Measurements from ENCODE around the gene FAM167B. TPM values are rescaled to one million over a fixed set of nuclear protein-coding genes. Genes with fewer than 3 reads are reported as not detected.

FAM167B gene
- total and polyA plus RNA-seq, 4 donors, result 0.47 to 9.2 (median 3.8) TPM

GRCh38 chr1:32239337-32239736, 7.7 kb upstream of the FAM167B start:
- Histone ChIP-seq H3K4me3 (ENCODE audit: low read depth in 1 of 3, low read length in 3 of 3) (no peak overlapping the region), H3K9ac (ENCODE audit: low read depth in 1 of 2, low read length in 2 of 2) (no peak overlapping the region)

DNA sequence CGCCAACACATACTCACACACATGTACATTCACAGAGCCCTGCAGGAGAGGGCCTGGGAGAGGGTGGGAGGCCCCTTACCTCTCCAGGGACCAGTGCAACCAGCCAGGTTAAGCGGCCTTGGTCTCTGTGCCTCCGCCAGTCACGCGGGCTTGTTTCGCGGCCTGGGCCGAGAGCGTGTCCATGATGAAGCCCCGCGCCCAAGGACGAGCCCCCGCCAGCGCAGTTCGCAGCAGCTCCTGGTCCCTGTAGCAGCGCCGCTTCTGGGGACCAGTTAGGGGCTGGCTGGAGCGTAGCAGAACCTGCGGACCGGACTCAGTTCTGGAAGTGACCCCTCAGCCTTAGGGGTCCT, 7.3 kb upstream of the FAM167B start:
- H3K27me3 ChIP-seq (ENCODE audit: control insufficient read depth in 4 of 4, insufficient read depth in 4 of 4, low read length in 3 of 4), result no peaks in the 10 kb centered on the region
- H3K9me3 ChIP-seq (ENCODE audit: control insufficient read depth in 4 of 4, low read length in 3 of 4), result no peaks in the 10 kb centered on the region
- no peak for TF ChIP-seq GABPA (IDR thresholded peaks at IDR 0.05 in 1 of 2, conservative IDR thresholded peaks at IDR 0.05 in 1 of 2)
- H3K9ac ChIP-seq (ENCODE audit: low read depth in 1 of 2, low read length in 2 of 2), result no peak overlapping the region
- 81% methylated on average over 20 of the region's 20 CpGs for WGBS
- H3K27ac ChIP-seq (ENCODE audit: low read depth in 1 of 2, low read length in 2 of 2), result peak overlapping the region in 1 of 2 donors; percentile 41
- peaks cover 0 to 2% (median 0%) of the 10 kb centered on the region in 4 donors for H3K36me3 ChIP-seq (ENCODE audit: control insufficient read depth in 4 of 4, insufficient read depth in 3 of 4, low read depth in 1 of 4, low read length in 3 of 4)
- no peak for DNase-seq (ENCODE audit: low spot score)
- no peak overlapping the region for H3K4me3 ChIP-seq (ENCODE audit: low read depth in 1 of 3, low read length in 3 of 3)
- H3K4me1 ChIP-seq (ENCODE audit: control insufficient read depth in 4 of 4, insufficient read depth in 4 of 4, low read length in 3 of 4), result peaks cover 4 to 15% (median 11%) of the 10 kb centered on the region in 4 donors

More at GRCh38 chr1:32239337-32239736, 7.7 kb upstream of the FAM167B start:
- no peaks in the 10 kb centered on the region for H3K27me3 ChIP-seq (ENCODE audit: control insufficient read depth in 4 of 4, insufficient read depth in 4 of 4, low read length in 3 of 4)
- no peak for DNase-seq (ENCODE audit: low spot score)
- H3K4me1 ChIP-seq (ENCODE audit: control insufficient read depth in 4 of 4, insufficient read depth in 4 of 4, low read length in 3 of 4), result peaks cover 4 to 15% (median 11%) of the 10 kb centered on the region in 4 donors
- no peaks in the 10 kb centered on the region for H3K9me3 ChIP-seq (ENCODE audit: control insufficient read depth in 4 of 4, low read length in 3 of 4)
- WGBS, result 75% methylated on average over 4 of the region's 4 CpGs
- no peak overlapping the region for H3K27ac ChIP-seq (ENCODE audit: low read depth in 1 of 2, low read length in 2 of 2)
- TF ChIP-seq GABPA (IDR thresholded peaks at IDR 0.05 in 1 of 2, conservative IDR thresholded peaks at IDR 0.05 in 1 of 2) (no peak), YY1 (IDR thresholded peaks at IDR 0.05) (no peak)
- H3K36me3 ChIP-seq (ENCODE audit: control insufficient read depth in 4 of 4, insufficient read depth in 3 of 4, low read depth in 1 of 4, low read length in 3 of 4), result peaks cover 0 to 6% (median 0%) of the 10 kb centered on the region in 4 donors

DNA sequence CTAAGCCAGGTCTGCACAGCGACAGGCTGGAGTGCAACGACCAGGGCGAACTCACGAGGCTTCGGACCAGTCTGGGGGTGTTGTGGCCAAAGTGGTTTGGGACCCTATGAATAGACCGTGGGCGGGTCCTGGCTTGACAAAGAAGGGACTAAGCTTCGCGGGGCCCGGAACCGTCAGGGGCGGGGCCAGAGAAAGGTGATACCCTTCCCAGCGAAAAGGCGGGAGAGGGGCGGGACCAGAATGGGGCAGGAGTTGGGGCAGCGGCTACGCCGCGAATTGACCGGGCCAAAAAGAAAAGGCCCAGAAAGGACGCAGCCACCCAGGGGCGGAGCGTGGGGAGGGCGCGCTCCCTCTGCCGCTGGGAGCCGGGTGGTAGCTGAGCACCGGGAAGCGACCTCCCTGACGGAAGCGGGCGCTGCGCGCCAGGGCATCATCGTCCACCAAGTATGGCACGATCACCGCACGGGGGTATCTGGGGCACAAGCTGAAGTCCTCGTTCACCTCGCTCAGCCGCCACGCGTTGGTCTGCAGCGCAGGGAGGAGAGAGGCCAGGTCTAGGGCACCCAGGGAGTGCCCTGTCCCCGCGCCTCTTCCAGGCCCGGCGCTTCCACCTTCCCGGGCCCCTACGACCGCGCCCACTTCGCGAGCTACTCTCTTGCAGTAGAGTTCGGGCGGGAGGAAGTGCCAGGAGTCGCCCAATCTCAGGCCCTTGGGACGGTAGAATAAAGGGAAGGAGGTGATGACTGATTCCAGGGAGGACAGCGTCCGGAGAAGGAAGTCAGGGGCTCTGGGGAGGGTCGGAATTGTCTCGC, 6.7 kb upstream of the FAM167B start:
- no peaks in the 10 kb centered on the region for H3K9me3 ChIP-seq (ENCODE audit: control insufficient read depth in 4 of 4, low read length in 3 of 4)
- 5% methylated on average over 62 of the region's 62 CpGs for WGBS
- H3K27ac ChIP-seq (ENCODE audit: low read depth in 1 of 2, low read length in 2 of 2), result peak overlapping the region; percentile 40 to 67
- peak; percentile 64 for DNase-seq (ENCODE audit: low spot score)
- H3K4me3 ChIP-seq (ENCODE audit: low read depth in 1 of 3, low read length in 3 of 3), result peak overlapping the region; percentile 38 to 61 (median 59)
- H3K9ac ChIP-seq (ENCODE audit: low read depth in 1 of 2, low read length in 2 of 2), result peak overlapping the region; percentile 3 to 21
- no peaks in the 10 kb centered on the region for H3K36me3 ChIP-seq (ENCODE audit: control insufficient read depth in 4 of 4, insufficient read depth in 3 of 4, low read depth in 1 of 4, low read length in 3 of 4)
- peaks cover 4 to 15% (median 11%) of the 10 kb centered on the region in 4 donors for H3K4me1 ChIP-seq (ENCODE audit: control insufficient read depth in 4 of 4, insufficient read depth in 4 of 4, low read length in 3 of 4)
- H3K27me3 ChIP-seq (ENCODE audit: control insufficient read depth in 4 of 4, insufficient read depth in 4 of 4, low read length in 3 of 4), result no peaks in the 10 kb centered on the region
- TF ChIP-seq EGR1 (IDR thresholded peaks at IDR 0.05; ENCODE audit: low read depth in 2 of 2) (no peak), NR2F2 (IDR thresholded peaks at IDR 0.05) (no peak), FOXA1 (IDR thresholded peaks at IDR 0.05) (no peak), SP1 (IDR thresholded peaks at IDR 0.05) (peak; percentile 31), TAF1 (conservative IDR thresholded peaks at IDR 0.05) (no peak), RXRA (IDR thresholded peaks at IDR 0.05) (no peak), RAD21 (IDR thresholded peaks at IDR 0.05) (peak; percentile 42 to 54), GABPA (IDR thresholded peaks at IDR 0.05 in 1 of 2, conservative IDR thresholded peaks at IDR 0.05 in 1 of 2) (no peak), FOXA2 (IDR thresholded peaks at IDR 0.05) (no peak), YY1 (IDR thresholded peaks at IDR 0.05) (peak; percentile 40), ZBTB33 (IDR thresholded peaks at IDR 0.05) (no peak)
- TF ChIP-seq, protein P1, sequence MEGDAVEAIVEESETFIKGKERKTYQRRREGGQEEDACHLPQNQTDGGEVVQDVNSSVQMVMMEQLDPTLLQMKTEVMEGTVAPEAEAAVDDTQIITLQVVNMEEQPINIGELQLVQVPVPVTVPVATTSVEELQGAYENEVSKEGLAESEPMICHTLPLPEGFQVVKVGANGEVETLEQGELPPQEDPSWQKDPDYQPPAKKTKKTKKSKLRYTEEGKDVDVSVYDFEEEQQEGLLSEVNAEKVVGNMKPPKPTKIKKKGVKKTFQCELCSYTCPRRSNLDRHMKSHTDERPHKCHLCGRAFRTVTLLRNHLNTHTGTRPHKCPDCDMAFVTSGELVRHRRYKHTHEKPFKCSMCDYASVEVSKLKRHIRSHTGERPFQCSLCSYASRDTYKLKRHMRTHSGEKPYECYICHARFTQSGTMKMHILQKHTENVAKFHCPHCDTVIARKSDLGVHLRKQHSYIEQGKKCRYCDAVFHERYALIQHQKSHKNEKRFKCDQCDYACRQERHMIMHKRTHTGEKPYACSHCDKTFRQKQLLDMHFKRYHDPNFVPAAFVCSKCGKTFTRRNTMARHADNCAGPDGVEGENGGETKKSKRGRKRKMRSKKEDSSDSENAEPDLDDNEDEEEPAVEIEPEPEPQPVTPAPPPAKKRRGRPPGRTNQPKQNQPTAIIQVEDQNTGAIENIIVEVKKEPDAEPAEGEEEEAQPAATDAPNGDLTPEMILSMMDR (IDR thresholded peaks at IDR 0.05; ENCODE audit: low read depth, low read length, missing input control), result peak; percentile 17
- TF ChIP-seq, protein P2, sequence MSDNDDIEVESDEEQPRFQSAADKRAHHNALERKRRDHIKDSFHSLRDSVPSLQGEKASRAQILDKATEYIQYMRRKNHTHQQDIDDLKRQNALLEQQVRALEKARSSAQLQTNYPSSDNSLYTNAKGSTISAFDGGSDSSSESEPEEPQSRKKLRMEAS (IDR thresholded peaks at IDR 0.05), result no peak
